Osteoblast (primary cell): ENCODE results near the gene CNTROB. TPM values are rescaled to one million over a fixed set of nuclear protein-coding genes. Genes with fewer than 3 reads are reported as not detected.

Experiments
- DNase-seq: peaks from one replicate; pipeline ENCODE4 v3.0.0; 2011; ENCODE audit warnings: low spot score, mixed read lengths; ENCODE audit not compliant: insufficient read length; ENCODE audit errors: missing footprints
- H2AFZ ChIP-seq: 2 replicates; pipeline ENCODE4 v1.6.0; 2011; ENCODE audit warnings: mild to moderate bottlenecking, low read length
- H3K27ac ChIP-seq: 2 replicates; pipeline ENCODE4 v1.5.1; 2011; ENCODE audit warnings: mild to moderate bottlenecking, low read depth, low read length, moderate library complexity
- H3K27me3 ChIP-seq: 2 replicates; pipeline ENCODE4 v1.6.0; 2012; ENCODE audit warnings: mild to moderate bottlenecking, control low read depth, inconsistent platforms, low read length, moderate library complexity; ENCODE audit not compliant: insufficient read depth
- H3K36me3 ChIP-seq: 2 replicates; pipeline ENCODE4 v1.5.1; 2011; ENCODE audit warnings: mild to moderate bottlenecking, low read length, control low read depth, moderate library complexity; ENCODE audit not compliant: insufficient read depth
- H3K4me1 ChIP-seq: 2 replicates; pipeline ENCODE4 v1.5.1; 2011; ENCODE audit warnings: mild to moderate bottlenecking, low read length, control low read depth, moderate library complexity; ENCODE audit not compliant: insufficient read depth
- H3K4me2 ChIP-seq: 2 replicates; pipeline ENCODE4 v1.6.0; 2011; ENCODE audit warnings: mild to moderate bottlenecking, low read length; ENCODE audit not compliant: insufficient read depth
- H3K4me3 ChIP-seq: fragments of 200-600 bp; sonication (generic); 3 replicates; pipeline ENCODE4 v1.5.1; 2012; ENCODE audit warnings: mild to moderate bottlenecking, low read length, inconsistent platforms; ENCODE audit not compliant: insufficient read depth
- H3K79me2 ChIP-seq: 2 replicates; pipeline ENCODE4 v1.6.0; 2012; ENCODE audit warnings: mild to moderate bottlenecking, low read length, control low read depth, inconsistent platforms; ENCODE audit not compliant: insufficient read depth
- H3K9me3 ChIP-seq: 2 replicates; pipeline ENCODE4 v1.5.1; 2011; ENCODE audit warnings: low read depth, low read length, control low read depth
- H4K20me1 ChIP-seq: 2 replicates; pipeline ENCODE4 v1.6.0; 2012; ENCODE audit warnings: mild to moderate bottlenecking, low read length, control low read depth; ENCODE audit not compliant: insufficient read depth
- CTCF ChIP-seq: IDR thresholded peaks from 2 replicates; pipeline ENCODE4 v1.5.1; 2011; ENCODE audit warnings: mild to moderate bottlenecking, low read depth, low read length, moderate library complexity; ENCODE audit errors: extremely low read depth
- total RNA-seq: library from RNA; depleted of rRNA; stranded (reverse); fragments of >200 nt; gene quantifications from 2 replicates; pipeline ENCODE4 v1.2.3, GENCODE V29; 2012

Gene CNTROB
- total RNA-seq, 1 donor, result 20.6 TPM

- Histone ChIP-seq H3K27me3 (no peaks in the 10 kb centered on the region), H3K36me3 (peaks cover 76% of the 10 kb centered on the region), H3K4me1 (peaks cover 7% of the 10 kb centered on the region), H4K20me1 (no peaks in the 10 kb centered on the region), H3K9me3 (no peaks in the 10 kb centered on the region), H3K4me3 (no peak overlapping the region), H3K79me2 (no peaks in the 10 kb centered on the region), H3K4me2 (no peak overlapping the region), H2AFZ (no peak overlapping the region), H3K27ac (no peak overlapping the region)
- no peak for TF ChIP-seq CTCF
- DNase-seq, result no peak
These were observed 12.3 kb downstream of the CNTROB start for GRCh38 chr17:7944326-7944725.

- Histone ChIP-seq H3K9me3 (no peaks in the 10 kb centered on the region), H3K4me1 (peaks cover 7% of the 10 kb centered on the region), H2AFZ (no peak overlapping the region), H4K20me1 (no peaks in the 10 kb centered on the region), H3K4me2 (no peak overlapping the region), H3K27ac (no peak overlapping the region), H3K4me3 (no peak overlapping the region), H3K79me2 (no peaks in the 10 kb centered on the region), H3K36me3 (peaks cover 76% of the 10 kb centered on the region), H3K27me3 (no peaks in the 10 kb centered on the region)
- no peak for TF ChIP-seq CTCF
- DNase-seq, result no peak
These were observed 13.6 kb downstream of the CNTROB start for GRCh38 chr17:7945651-7946050.

GRCh38 chr17:7946441-7946840, 14.4 kb downstream of the CNTROB start:
- Histone ChIP-seq H3K36me3 (peaks cover 71% of the 10 kb centered on the region), H2AFZ (no peak overlapping the region), H3K4me3 (no peak overlapping the region), H3K27ac (no peak overlapping the region), H4K20me1 (no peaks in the 10 kb centered on the region), H3K27me3 (no peaks in the 10 kb centered on the region), H3K4me1 (peaks cover 7% of the 10 kb centered on the region), H3K79me2 (no peaks in the 10 kb centered on the region), H3K9me3 (no peaks in the 10 kb centered on the region), H3K4me2 (no peak overlapping the region)
- no peak for DNase-seq
- no peak for TF ChIP-seq CTCF

GRCh38 chr17:7947651-7948050, 15.6 kb downstream of the CNTROB start:
- Histone ChIP-seq H3K36me3 (peaks cover 71% of the 10 kb centered on the region), H3K4me2 (no peak overlapping the region), H3K9me3 (no peaks in the 10 kb centered on the region), H2AFZ (no peak overlapping the region), H3K27me3 (no peaks in the 10 kb centered on the region), H3K4me3 (no peak overlapping the region), H3K4me1 (peaks cover 7% of the 10 kb centered on the region), H4K20me1 (no peaks in the 10 kb centered on the region), H3K79me2 (no peaks in the 10 kb centered on the region), H3K27ac (no peak overlapping the region)
- DNase-seq, result peak; percentile 89
- no peak for TF ChIP-seq CTCF
